Fibroblast of skin of scalp (primary cell): ENCODE measurements around the gene MAP1LC3B.
A peak's percentile ranks its signal among the peaks of the same experiment; 100 is the strongest.
"Not testable (repeated sequence)": the region's sequence is repeated elsewhere in the genome, so short reads cannot be mapped to it uniquely, and the experiment has no call there.

ENCODE experiments used
- DNase-seq: peaks from one replicate; pipeline ENCODE4 v3.0.0-alpha.2; 2013

The MAP1LC3B gene

DNA sequence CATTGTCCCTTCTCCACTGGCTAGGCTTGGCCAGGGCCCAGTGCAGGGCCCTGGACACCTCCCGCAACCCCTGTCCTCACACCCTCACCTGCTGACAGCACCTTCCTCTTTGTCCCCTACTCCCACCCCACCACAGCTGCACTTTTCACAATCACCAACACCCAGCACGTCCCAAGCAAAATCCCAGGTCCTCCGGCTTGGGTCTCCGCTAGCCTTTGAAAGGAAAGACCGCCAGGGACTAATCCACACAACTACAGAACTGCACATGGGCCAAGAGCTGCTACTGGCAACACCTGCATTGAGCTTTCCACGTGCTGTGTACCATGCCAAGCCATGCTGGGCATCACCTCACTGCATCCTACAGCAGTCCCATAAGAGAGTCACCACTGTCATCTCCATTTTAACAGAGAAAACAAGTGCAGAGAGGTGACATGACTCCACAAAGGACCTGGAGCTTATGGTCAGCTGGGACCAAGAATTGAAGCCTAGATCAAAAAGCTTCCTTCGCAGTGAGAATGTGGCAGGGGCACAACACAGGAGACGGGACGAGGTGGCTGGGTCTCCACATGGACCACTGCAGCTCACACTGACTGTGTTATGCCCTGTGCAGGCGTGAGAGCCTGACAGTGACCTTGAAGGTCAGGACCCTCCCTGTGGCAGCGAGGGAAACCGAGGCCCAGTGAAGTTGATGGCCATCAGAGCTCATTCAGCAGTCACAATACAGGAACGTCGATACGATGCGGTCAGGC lies 31.1 kb upstream of the MAP1LC3B start:
- no peak for DNase-seq

DNA sequence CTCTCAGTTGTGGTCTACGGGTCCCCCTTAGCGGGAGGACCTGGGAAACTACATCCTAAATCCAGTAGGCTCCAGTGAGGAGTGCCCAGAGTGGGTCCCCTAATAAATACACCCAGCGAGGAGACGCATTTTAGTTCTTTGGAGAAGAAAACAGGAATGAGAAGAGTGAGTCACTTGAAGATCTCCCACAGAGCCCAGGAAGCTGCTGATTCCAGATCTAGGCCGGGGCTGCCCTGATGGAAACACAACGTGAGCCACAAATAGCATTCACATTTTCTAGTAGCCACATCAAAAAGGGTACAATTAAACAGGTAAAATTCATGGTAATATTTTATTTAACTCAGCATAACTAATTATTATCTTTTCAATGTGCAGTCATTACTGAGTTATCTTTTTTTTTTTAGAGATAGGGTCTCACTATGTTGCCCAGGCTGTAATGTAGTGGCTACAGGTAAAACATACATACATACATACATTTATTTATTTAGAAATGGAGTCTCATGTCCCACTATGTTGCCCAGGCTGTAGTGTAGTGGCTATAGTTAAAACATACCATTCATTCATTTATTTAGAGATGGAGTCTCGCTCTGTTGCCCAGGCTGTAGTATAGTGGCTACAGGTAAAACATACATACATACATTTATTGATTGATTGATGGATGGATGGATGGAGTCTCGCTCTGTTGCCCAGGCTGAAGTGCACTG lies 30.1 kb upstream of the MAP1LC3B start:
- peak; percentile 10 for DNase-seq

DNA sequence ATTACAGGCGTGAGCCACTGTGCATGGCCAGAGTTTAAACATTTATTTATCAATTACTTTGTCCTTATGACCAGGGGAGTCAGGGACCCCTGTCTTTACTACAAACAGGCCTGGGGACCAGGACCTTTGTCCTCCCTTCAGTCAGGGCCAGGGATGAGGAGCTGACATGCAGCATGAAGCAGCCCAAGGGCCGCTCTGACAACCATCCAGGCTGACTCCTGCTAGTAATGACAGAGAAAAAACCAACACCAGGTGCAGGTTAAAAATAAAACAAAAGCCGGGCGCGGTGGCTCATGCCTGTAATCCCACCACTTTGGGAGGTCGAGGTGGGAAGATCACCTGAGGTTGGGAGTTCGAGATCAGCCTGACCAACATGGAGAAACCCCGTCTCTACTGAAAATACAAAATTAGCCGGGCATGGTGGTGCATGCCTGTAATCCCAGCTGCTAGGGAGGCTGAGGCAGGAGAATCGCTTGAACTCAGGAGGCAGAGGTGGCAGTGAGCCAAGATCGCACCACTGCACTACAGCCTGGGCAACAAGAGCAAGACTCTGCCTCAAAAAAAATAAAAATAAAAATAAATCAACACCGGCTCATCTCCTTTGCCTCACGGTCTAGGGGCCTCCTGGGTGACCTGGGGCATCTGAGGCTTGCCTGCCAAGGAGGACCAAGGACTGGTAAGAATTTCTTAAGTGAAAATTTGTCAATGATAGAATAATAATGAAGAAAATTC lies 29.1 kb upstream of the MAP1LC3B start:
- not testable (repeated sequence) for DNase-seq

DNA sequence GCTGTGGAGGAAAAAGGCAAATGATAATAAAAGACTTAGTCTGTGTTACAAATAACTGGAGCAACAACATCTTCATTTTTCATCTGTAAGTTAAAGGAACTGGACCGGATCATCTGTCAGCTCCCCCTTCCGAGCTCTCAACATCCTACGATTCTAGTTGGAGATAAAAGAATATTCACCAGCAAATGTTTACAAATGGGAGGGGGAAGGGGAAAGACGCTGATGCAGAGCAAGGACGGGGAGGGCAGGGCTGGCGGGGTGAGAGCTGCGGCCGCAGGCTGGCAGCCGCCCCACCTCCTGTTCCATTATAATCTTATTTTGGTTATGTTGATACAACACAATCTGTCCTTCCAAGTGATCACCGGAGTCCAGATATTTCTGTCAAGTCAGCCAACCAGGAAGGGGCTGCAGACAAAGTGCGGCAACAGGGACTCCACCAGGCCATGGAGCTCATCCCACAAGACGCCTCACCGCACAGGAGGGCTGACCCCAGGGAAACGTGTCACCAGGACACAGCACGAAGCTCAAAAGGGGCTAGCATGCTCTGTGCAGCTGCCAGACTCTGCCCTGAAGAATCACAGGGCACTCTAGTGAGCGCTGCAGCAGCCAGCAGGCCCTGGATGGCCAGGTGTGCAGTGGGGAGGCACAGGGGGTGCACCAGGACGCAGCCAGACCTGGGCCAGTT lies 28.2 kb upstream of the MAP1LC3B start:
- no peak for DNase-seq

DNA sequence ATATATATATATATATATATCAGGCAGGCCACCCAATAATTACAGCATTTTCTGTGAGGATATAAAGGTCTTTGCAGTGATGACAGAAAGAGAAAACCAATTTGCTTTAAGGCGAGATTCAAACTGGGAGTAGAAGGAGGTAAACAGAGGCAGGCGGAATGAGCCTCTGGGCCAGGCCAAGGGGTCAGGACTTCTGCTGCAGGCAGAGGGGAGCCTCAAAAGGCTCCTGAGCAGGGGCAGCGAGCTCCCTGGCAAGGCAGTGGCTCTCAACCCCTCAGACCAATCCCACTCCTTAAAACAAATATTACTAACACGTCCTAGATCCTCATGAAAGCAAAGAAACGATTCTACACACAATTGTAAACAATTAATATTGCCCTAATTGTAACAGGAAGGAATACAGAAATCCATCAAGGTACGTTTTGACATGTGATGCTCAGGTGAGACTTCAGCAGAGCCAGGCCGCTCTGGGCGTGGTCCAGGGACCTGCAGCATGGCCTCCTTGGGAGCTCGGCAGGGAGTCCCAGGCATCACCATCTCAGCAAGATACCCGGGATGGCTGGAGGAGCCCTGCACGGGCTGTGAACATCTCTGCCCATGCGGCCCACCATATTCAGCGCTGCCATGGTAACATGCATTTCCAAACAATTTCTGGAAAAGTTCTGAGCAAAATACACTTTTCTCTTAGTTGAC lies 27.0 kb upstream of the MAP1LC3B start:
- DNase-seq: no peak

DNA sequence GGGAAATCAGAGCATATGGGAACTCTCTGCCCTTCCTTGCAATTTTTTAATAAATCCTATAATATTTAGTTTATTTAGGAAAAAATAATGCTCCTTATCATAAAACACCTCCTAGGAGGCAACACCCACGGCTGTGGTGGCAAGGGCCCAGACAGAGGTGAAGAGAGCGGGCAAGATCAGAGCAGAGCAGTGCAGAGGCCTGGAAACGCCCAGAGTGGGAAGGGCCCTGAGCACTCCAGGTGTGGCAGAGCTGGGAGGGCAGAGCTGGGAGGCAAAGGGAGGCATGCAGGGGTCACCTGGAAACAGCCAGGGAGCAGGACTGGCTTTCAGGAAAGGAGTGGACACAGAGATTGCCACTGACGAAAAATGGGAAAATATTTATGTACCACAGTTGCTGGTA lies 25.8 kb upstream of the MAP1LC3B start:
- no peak for DNase-seq

DNA sequence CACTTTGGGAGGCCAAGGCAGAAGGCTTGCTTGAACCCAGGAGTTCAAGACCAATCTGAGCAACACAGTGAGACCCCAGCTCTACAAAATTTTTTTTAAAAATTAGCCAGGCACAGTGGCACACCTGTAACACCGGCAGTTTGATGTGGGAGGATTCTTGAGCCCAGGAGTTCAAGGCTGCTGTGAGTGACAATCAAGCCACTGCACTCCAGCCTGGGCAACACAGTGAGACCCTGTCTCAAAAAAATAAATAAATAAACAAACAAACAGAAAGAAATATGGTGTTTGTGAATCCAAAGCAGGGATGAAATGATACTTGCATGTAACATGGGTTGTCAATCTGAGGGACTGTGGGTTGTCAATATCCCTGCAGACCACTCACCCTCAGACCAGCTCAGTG lies 25.2 kb upstream of the MAP1LC3B start:
- no peak for DNase-seq

DNA sequence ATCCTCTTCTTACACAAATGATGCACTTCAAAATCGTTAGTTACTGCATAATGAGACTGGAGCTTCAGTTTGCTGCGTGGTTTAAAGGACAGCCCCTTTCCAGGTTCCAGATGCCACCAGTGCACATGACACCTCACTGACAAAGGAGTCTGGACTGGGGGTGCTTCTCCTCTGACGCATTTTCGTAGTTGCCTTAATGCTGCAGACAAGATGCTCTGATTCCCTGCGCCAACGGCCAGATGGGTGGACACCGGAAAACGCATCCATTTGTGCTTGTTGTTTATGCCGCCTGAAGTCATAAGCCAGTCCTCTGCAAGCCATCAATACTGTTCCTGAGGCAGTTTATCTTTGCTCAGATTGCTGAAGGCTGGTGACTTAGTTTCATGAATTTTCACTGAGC lies 24.6 kb upstream of the MAP1LC3B start:
- DNase-seq: no peak

DNA sequence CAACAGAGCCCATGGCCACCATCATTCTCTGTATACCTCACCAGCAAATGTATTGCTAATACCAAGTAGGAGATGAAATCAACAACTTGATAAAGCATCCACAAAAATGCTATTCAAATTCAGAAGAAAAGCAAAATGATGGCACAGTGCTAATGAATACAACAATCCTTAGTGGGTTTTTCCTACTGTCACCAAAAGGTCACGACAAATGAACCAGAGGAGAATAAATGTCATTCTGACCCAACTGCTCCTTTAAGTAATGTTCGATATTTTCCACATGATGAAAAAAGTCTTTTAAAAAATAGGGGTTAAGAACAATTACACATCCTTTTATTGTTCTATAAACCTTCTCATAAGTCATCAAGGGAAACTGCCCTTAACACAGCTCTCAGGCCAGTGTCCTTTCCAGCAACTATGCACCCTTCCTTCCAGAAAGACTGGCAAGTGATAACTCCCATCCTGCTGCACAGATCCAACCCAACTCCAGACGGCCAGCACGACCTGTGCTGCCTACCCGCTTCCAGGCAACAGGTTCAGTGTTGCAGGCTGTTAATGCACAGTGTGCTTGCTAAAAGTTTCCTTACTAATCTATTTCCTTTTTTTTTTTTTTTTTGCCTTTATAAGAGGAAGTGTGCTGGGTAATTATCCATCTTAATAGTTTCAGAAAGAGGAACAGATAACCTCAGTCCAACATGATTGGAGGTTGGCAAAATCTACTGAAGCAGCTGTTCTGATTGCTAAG lies 23.9 kb upstream of the MAP1LC3B start:
- no peak for DNase-seq

DNA sequence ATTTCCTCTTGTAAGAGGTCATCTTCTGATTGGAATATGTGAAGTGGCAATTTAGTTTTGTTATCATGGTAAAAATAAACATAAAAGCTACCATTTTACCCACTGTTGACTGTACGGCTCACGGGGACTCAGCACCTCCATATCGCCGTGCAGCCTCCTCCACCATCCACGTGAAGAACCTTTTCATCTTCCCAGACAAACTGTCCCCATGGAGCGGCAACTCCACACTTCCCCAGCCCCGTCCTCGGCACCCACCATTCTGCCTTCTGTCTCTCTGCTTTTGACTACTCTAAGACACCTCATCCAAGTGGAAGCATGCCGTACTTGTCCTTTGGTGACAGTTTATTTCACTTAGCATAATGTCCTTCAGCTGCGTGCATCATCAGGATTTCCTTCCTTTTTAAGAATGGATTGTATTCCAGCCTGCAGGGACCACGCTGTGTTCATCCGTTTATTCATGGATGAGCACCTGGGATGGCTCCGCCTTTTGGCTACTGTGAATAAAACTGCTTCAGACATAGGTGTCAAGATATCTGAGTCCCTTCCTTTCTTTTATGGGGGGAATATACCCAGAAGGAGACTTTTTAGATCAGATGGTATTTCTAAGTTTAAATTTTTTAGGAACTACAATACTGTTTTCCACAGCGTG lies 22.9 kb upstream of the MAP1LC3B start:
- no peak for DNase-seq

DNA sequence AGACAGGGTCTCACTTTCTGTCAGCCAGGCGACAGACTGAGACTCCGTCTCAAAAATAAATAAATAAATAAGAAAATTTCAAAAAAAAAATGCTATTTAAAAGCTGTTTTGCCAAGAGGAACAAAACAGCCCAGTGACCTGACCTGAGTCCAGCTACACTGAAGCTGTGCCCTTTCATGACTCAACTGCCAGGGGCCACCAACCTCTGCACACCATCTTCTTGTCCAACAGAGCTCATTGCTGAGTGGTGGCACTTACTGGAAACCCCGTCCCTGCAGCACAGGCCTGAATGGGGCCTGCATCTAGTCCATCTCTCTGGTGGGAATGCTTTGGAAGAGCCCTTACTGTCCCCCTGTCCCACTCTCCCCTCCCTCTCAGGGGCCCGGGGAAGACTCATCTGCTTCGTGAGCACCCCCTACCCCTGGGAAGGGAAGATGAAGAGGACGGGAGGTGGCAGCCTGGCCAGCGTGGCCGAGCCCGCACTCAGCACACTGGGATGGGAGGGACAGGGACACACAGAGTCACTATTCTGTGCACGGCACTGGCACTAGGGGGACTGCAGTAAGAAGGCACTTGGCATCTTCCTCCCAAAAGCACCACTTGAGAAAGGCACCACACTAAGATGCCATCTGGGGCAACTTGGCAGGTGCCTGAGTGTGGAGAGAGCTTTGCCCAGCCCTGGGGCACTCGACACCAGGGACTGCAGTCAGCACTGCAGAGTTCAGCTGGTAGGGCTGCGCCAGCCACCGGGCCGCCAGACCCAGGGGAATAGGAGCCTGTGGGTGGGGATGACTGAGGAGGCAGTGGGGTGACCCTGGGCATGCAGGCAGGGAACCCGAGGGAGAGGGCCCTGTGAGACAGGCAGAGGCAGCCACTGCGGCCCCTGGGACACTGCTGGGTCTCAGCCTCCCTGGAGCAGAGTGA lies 22.1 kb upstream of the MAP1LC3B start:
- no peak for DNase-seq

DNA sequence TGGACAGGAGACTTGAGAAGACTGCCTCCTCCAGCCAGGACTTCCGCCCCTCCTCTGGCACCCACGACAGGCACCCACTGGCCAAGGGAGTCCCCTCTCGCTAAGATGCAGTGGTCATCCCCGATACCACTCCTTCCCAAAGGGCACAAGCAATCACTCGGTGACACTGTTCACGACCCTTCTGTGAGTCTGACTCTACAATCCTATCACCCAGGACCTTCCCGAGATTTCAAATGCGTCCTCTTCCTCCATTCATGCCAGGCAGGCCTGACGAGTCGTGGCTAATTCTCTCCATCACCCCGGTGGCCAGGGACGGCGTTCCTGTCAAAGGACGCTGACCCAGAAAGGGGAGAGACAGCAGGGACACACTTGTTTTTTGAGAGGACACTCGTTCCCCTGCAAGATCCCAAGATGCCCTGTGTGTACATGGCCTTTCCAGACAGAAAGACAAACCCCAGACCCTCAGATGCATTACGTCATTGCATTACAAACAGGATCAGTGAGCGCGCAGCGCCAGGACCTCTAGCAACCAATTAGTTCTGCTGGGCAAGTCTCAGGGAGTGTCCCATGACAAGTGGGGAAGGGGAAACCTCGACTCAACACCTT lies 20.8 kb upstream of the MAP1LC3B start:
- no peak for DNase-seq

DNA sequence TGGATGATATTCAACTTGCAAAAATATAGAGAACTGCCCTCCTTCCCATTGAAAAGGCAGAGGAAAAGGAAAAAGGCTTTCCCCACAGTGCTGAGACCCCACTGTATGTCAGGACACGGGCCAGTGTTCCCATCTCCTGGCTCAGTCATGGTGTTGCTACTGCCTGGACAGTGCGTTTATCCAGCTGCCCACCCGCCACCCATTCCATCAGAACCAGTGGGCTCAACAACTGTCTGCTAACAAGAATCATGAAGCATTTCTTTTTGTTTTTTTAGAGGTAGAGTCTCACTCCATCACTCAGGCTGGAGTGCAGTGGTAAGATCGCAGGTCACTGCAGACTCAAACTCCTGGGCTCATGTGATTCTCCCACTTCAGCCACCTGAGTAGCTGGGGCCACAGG lies 19.8 kb upstream of the MAP1LC3B start:
- no peak for DNase-seq

DNA sequence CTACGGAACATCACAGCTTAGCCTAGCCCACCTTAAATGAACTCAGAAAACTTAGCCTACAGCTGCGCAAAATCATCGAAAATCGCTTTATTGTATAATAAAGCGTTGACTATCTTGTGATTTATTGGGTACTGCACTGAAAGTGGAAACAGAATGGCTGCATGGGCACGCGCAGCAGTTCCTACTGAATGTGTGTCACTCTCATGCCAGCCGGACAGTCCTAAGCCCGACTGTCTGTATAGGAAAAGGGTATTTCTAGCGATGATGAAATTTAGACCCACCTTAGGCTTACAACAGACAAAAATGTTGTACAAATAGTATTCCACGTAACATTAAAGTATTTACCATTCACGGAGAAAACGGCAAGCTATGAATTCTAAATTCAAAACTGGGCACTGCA lies 17.8 kb upstream of the MAP1LC3B start:
- DNase-seq: no peak

DNA sequence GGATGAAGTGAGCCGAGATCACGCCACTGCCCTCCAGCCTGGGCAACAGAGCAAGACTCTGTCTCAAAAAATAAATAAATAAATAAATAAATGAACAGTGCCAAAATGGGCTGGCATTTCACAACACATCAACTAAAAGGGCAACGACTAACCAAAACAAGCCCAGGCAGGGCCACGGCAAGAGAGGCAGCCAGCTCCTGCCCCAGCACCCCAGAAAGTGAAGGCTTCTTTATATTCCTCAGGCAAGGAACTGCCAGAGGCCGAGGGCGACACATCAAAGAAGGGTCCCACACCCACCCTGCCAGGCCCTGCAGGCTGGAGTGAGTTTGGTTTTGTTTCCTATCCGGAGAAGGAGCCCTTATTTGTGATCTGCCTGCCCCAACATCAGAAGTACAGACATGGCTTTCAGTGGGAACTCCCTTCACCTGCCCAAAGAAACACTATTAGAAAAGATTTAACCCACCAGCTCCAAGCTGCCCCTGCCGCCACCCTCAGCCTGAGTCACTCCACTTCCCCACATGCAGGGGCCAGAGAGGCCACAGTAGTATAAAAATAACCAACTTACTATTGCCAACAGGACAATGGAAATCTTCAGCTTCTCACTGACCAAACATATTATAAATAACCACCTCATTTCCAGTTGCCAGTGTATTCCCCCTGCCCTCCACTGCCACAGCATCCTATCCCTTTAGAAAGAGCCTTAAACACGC lies 16.6 kb upstream of the MAP1LC3B start:
- DNase-seq: no peak

DNA sequence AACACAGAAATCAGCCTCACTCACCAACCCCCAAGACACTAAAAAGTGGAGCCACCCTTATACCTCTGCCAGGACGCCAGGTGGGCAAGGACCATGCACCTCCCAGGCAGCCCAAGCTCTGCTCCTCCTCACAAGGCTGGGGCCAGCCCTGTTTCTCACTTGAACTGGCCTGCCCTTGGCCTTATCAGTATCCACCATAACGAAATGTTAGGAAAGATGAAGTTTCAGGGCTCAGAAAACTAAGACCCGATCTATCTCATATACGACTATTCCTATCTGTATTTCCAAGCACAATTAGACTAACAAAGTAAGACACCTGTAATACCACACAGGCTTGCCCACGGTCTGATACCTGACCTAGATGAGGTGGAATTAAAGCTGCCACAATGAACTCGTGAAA lies 15.5 kb upstream of the MAP1LC3B start:
- DNase-seq: no peak

DNA sequence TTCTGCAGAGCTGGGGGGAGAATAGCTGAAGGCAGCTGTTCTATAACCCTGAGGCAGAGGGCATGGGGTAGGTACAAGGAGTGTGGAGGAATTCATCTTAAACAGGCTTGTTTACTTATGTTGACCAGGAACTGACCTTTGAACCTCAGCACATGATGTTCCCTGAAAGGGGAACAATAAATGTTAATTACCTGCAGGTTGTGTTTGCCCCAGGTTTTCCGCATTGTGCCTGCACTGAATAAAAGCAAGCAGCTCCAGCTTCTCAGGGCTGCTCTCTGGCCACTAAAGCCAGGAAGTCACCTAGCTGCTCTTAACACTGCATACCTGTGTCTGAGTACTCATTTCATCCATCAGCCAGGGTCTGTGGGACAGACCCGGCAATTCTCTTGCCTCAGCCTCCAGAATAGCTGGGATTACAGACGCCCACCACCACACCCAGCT lies 12.8 kb upstream of the MAP1LC3B start:
- not testable (repeated sequence) for DNase-seq

DNA sequence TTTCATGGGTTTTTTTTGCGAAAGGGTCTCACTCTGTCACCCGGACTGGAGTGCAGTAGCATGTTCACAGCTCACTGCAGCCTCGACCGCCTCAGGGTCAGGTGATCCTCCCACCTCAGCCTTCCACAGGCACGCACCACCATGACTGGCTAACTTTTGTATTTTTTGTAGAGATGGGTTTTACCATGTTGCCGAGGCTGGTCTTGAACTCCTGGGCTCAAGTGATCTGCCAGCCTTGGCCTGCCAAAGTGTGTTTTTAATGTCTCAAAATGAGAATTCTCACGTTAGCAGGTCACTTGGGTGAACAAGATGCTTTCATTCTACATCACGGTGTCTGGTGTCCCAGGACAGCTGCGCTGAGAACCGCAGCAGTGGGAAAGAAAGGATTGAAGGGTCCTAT lies 11.7 kb upstream of the MAP1LC3B start:
- no peak for DNase-seq

DNA sequence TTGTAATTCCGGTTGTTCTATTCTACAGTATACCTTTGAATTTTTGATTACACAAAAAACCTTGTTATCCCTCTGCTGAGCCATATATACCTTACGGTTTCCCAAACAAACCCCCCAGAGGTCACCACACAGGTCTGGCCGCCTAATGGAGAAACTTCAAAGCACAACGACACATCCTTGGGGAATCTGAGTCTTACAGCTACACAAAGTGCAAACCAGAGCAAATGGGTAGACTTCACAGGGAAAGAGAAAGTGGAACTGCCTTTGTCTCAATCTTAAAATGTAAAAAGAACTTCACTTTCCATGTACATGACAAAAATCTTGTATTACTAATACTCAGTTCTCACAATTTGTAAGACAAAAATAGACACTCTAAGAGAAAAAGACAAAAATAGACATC lies 11.3 kb upstream of the MAP1LC3B start:
- DNase-seq: no peak
